ENCODE data around the gene ATP6V0A1. TPM values are rescaled to one million over a fixed set of nuclear protein-coding genes. Genes with fewer than 3 reads are reported as not detected.

Gene ATP6V0A1
- total and polyA plus RNA-seq, 2 of the 4 experiments (the other 2 are of a cell fraction), result 18.8 to 34.0 TPM

GRCh38 chr17:42527932-42528331, 69.3 kb downstream of the ATP6V0A1 start:
- no peak for ATAC-seq (ENCODE audit: low read depth)
- Histone ChIP-seq H4K8ac (ENCODE audit: low read depth in 2 of 2, low read length in 2 of 2) (no peak overlapping the region), H2BK5ac (ENCODE audit: low read depth, low read length, poor library complexity, severe bottlenecking) (no peak overlapping the region), H3K79me1 (ENCODE audit: low read depth in 1 of 2, low read length in 2 of 2) (peaks cover 0 to 16% of the 10 kb centered on the region in 2 experiments; a peak in 2 of 4 replicates), H3K36me3 (ENCODE audit: control insufficient read depth, insufficient read depth, low read length) (no peaks in the 10 kb centered on the region), H3K9me3 (ENCODE audit: control insufficient read depth, insufficient read depth, low read length) (no peaks in the 10 kb centered on the region), H3K4me1 (ENCODE audit: control insufficient read depth, insufficient read depth, low read length) (peaks cover 23% of the 10 kb centered on the region), H4K5ac (ENCODE audit: low read depth, low read length) (no peak overlapping the region), H4K91ac (ENCODE audit: insufficient read depth, low read depth, low read length) (no peak overlapping the region), H3K27me3 (ENCODE audit: control insufficient read depth, insufficient read depth, low read length) (no peaks in the 10 kb centered on the region), H3K4me2 (ENCODE audit: low read depth, low read length) (no peak overlapping the region), H3K27ac (ENCODE audit: insufficient read depth, low read length) (no peak overlapping the region), H3K4me3 (ENCODE audit: insufficient read depth, low read depth, low read length) (no peak overlapping the region), H3K9ac (ENCODE audit: low read depth, low read length) (no peak overlapping the region), H2AK5ac (ENCODE audit: low read depth, low read length) (0 out of 2 replicates have a peak overlapping the region, but pooled peaks have one; percentile 76), H2BK15ac (ENCODE audit: low read depth, low read length) (no peak overlapping the region), H2BK120ac (ENCODE audit: low read depth, low read length) (no peak overlapping the region), H2AK9ac (replicated peaks; ENCODE audit: low read depth, low read length, poor library complexity) (no peak overlapping the region), H3K4ac (ENCODE audit: low read depth, low read length) (peak overlapping the region; percentile 32; the same call in 1 of the 2 replicates), H3K9me1 (ENCODE audit: insufficient read depth, low read length) (peaks cover 17% of the 10 kb centered on the region; the same call in 1 of the 2 replicates), H3K18ac (ENCODE audit: low read depth, low read length) (no peak overlapping the region), H3K14ac (replicated peaks; ENCODE audit: low read depth, low read length) (no peak overlapping the region), H3K23ac (ENCODE audit: low read depth, low read length) (no peak overlapping the region), H3K56ac (ENCODE audit: extremely low read depth, insufficient read depth, low read length) (no peak overlapping the region), H2BK20ac (ENCODE audit: low read depth, low read length) (peak overlapping the region; percentile 68; the same call in 1 of the 2 replicates), H2AFZ (replicated peaks; ENCODE audit: low read length, poor library complexity) (no peak overlapping the region), H4K20me1 (ENCODE audit: insufficient read depth, low read length) (no peaks in the 10 kb centered on the region)
- CTCF ChIA-PET, result interaction anchor here (0.5 to 1.3 kb wide), 9 partner anchors 8 to 218 kb away, joined by 3 to 14 read pairs (median 3); partner anchors contain the start of gene NAGLU
- in situ Hi-C loops (cut with MboI; ENCODE audit: low sequenced_read_pairs) (loop anchor here (5.0 to 10.0 kb wide), 2 partner anchors 101 to 303 kb away; no protein-coding TSS in a partner anchor), dilution Hi-C loops (cut with HindIII; ENCODE audit: low sequenced_read_pairs, unreplicated experiment) (no loop called here), intact Hi-C loops (cut with micrococcal nuclease) (loop anchor here (1.0 to 10.0 kb wide), 5 partner anchors 100 to 566 kb away; no protein-coding TSS in a partner anchor)
- POLR2A ChIA-PET (ENCODE audit: unreplicated experiment), result interaction anchor here (1.0 kb wide), 1 partner anchor 9 kb away, joined by 4 read pairs; no protein-coding TSS in a partner anchor
- TF ChIP-seq RCOR1 (IDR thresholded peaks at IDR 0.05; ENCODE audit: insufficient replicate concordance, low read length) (no peak), BHLHE40 (IDR thresholded peaks at IDR 0.05; ENCODE audit: low read depth, low read length) (no peak)
- no peak for DNase-seq
- no TSS peak for BruUV-seq (replicated peaks)
- no CpG with 5 or more reads among the region's 6 CpGs for WGBS, 2 experiments (ENCODE audit: extremely low coverage in 2 of 2, insufficient read length in 1 of 2)

Measured in IMR-90 (cell line).